GM21515 (cell line): ENCODE results near the gene PRDM2.
"Not testable (repeated sequence)": the region's sequence is repeated elsewhere in the genome, so short reads cannot be mapped to it uniquely, and the experiment has no call there.

Source experiments
- ATAC-seq: cut with Tn5 transposase; IDR thresholded peaks from one replicate; pipeline ENCODE4 v1.9.1; 2021; ENCODE audit not compliant: unreplicated experiment

Gene PRDM2

DNA sequence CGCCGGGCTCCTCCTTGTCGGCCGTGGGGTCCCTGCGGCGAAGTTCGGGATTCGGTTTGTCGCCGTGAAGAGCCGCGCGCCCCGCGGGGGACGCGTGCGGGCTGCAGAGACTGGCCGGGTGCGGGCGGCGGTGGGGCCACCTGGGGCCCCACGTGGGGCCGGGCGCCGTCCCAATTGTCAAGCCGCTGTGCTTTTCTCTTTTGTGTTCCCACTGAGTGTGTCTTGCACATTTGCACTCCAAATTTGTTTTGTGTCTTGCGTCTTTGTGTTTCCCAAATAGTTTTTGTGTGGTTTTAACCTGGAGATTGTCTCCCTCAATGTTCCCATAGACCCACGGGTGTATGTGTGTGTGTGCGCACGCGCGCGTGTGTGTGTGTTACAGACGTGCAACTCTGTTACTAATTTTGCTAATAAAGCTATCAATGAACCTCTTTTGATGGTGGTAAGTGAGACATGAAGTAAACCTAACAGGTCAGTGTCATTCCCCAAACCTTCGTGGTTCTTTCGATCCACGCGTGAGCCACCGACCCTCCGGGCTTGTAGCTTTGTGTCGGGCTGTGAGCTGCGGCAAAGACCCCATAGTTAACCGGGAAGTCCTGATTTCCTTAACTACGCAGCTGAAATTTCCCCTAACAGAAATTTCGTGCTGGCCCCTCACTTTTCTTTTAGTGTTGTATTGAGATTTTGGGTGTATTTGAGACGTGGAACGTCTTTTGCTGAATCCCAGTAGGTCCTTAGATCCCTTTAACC is 708 bp downstream of the PRDM2 start:
- peak; percentile 33 for ATAC-seq

DNA sequence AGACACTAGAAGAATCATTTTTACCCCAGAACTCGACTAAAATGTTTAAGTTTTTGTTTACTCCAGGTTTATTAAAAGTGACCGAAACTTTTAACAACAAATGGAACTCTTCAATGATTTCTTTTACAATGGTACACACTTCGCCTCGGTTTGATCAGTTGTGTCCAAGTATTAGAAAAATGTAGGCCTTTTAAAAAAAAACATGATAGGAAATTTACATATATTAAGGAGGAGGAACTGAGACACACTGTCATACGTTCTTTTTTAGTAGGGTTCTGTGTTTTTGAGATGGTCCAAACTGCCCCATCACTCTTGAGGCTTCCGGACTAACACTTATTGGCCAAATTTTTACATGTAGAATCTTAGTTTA is 1.3 kb downstream of the PRDM2 start:
- no peak for ATAC-seq

DNA sequence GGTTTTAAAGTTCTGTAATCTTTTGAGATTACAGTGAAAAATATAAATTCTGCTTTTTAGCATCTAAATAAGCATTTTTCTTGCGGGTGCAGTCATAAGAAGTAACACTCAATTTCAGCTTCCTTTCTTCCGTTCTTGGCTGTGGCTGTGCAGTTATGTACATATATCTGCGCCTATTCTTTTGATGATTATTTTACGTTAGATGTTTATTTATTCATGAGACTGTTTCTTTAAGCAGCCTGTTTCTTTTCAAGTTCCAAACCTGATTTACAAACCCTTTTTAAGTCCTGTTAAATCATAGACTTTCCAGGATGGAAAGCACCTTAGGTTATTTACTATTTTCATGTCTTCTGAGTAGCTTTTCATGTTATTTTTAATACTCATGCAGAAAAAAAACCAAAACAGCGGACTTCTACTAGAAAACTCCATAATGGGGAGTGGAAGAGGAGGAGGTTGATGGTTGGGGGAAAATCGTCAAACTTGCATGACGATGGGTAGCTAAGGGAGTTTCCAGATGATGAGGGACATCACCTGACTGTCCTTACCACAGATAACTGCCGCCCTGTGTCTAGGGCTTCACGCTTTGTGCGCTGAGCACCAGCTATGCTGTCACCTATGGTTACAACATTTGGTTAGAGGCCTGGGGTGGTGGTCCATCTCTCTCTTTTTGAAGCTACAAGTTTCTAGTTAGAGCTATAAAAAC is 2.6 kb downstream of the PRDM2 start:
- ATAC-seq: peak; percentile 77

DNA sequence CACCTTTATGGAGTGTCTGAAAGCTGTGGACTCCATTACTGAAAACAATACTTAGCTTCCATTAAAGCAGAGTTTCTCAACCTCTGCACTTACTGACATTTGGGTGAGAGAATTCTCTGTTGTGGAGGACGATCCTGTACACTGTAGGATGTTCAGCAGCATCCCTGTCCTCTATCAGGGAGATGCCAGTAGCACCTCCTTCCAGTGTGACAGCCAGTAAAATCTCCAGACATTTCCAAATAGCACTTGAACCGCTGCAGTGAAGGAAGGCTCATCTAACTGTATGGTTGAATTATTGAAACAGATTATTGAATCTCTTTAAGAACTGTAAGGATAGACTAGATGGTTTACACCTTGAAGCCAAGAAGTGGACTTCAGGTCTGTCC is 3.1 kb downstream of the PRDM2 start:
- no peak for ATAC-seq

DNA sequence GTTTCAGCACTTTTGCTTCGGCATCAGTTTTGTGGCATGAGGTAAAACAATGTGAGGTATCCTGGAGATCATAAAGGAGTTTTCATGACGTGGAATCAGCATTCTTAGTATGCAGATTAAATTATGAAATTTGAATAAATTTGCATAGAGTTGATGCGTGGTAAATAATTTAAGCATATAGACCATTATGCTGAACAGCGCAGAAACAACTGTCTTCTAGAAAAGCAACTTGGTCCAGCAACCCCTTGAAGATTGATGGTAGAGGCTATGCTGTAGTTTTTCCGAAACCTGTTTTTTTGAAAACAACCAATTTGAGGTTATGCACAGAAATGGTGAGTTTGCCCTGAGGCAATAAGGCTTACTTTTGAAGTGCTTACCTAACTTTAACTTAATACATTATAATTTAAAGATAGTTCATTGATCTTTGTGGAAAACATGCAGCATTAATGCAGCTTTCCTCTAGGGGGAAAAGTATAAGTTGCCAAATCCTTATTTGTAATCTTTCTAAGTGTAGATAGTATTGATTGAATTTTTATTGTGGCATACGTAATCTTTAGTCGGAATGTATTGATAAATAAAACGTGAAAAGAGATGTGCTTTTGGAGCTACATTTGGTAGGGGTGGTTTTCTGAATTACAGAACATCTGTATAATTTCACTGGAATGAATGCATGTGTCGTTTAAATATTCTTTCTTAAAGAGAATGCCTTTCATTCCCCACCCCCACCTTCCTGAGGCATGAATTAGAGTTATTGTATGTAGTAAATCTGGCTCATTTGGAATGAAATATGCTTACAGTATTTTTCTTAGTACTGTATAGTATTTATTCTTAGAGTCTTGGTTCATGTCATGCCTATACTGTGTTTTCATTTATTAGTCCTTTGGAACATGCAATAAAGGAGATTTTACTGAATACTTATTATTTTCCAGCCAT is 3.8 kb downstream of the PRDM2 start:
- no peak for ATAC-seq

DNA sequence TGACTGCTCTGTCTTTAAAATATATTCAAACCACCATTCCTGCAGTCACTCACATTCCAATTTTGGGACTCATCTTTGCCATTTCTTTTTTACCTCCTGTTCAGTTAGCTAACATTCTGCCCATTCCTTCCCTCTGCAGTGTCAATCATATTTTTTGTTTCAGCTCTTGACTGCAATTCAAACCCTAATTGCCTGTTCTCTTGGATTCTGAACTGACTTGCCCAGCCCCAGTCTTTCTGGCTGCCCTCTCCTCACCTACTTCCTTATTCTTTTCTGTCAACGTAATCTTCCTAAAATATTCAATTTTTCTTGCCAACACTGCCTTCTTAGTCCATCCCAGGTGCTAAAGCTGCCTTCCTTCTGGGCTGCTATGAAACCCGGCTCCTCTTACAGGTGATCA is 6.1 kb downstream of the PRDM2 start:
- no peak for ATAC-seq

DNA sequence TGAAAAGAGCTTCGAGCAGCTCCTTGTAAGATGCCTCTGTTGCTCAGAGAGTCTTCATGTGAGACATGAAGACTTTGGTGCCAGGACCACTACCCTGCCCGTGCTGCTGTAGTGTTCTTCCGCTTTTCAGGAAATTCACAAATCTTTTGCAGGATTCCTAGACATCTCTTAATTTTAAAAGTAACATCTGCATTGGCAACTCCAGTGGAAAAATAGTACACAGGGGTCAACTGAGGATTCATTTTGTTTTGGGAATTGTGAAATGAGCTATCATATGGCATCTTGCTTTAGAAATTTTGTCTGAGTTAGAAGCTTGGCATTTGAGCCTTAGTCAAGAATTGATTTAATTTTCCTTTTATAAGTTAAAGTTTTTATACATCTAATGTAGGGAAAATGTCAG is 7.2 kb downstream of the PRDM2 start:
- no peak for ATAC-seq

DNA sequence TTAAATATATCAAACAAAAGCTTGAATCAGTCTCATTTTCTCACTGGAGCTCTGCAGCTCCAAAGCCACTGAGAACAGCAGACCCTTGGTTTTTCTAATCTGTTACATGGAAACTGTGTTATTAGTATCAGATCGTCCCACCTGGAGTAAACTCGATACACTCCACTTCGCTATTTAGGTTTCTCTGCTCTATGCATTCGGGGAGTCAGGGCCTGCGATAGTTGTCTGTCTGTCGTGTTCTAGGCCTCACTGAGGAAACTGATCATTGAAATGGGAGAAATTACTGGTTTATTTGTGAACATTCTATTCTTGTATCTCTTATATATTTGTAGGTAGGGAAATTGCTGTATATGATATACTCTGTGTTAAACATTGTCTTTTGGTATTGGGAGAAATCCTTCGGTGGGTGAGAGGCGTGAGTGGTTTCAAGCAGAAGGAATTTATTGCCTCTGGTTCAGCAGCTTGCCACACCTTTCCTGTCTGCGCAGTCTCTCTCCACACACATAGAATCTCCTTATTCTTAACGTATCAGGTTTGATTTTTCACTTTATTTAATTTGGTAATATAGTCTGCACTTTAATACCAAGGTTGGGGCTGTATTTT is 8.5 kb downstream of the PRDM2 start:
- no peak for ATAC-seq

DNA sequence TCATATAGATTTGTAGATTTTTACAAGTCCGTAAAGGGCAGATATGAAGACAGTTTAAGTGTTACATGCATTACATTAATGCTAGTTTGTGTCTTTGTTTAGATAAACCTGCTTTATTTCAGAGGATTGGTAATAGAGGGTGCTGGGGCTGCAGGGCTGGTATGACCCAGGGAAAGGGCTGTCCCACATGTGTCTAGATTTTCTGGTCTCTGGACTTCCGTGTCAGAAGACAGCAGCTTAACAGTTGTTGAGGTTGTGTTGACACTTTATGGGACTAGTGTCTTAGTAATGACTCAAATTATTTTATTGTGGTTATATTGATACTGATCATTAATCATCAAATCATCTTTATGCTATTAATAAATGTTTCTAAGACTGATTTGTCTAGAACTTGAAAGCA is 10.1 kb downstream of the PRDM2 start:
- ATAC-seq: no peak

DNA sequence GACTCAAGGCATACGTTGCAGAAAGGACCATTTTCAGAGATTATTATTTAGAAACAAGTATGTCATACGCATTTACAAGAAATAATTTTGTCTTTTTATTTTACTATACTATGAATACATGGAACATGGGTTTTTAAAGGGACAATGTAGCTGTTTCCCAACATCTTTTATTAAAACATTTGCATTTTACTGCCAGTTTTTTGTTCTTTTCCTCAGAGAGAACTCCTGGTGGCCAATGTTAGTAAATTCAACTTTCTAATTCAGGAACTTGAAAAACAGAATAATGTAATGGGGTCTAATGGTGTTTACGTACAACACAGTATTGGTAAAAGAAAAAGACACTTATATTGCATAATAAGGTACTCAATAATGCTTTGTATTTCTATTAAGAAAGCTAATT is 14.9 kb downstream of the PRDM2 start:
- no peak for ATAC-seq

DNA sequence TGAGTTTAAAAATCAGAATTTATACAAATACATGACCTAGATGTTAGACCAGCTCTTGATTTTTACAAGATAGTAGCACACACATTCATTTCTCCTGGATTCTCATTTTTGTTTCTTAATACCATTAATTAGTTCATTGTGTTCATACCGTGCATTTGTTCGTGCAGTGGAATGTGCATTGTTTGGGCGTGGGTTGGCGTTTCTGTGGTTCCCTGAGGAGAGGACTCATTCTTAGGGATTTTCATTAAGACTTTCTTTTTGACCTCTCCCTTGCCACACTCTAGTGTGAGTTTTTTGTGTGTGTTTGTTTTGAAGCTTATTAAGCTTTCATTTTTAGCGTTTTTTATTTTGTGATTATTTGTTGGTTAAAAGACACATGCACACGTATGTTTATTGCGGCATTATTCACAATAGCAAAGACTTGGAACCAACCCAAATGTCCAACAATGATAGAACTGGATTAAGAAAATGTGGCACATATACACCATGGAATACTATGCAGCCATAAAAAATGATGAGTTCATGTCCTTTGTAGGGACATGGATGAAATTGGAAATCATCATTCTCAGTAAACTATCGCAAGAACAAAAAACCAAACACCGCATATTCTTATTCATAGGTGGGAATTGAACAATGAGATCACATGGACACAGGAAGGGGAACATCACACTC is 15.8 kb downstream of the PRDM2 start:
- ATAC-seq: not testable (repeated sequence)

DNA sequence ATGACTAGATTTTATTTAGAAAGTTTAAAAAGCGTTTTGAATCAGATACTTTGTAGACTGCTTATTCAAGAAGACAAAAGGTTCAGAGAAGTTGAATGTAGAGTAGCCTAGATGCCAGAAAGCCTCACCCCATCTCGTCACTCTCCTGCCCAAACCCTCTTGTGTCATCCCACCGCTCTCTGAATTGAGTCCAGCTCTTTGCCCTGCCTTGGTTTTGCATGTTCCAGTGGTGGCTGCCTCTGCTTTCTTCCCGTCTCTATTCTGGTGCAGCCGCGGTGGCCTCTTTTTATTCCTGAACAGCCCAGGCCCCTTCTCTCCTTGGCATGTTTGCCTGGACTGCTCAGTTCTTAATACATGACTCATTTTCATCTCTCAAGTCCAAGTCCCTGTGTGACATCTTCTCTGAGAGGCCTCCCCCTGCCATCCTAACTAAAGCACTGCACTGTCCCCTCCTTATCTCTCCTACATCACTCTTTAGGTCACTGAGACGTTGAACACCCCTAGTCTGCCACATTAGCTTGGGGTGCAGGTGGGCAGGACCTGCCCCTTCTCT is 22.9 kb downstream of the PRDM2 start:
- ATAC-seq: no peak

DNA sequence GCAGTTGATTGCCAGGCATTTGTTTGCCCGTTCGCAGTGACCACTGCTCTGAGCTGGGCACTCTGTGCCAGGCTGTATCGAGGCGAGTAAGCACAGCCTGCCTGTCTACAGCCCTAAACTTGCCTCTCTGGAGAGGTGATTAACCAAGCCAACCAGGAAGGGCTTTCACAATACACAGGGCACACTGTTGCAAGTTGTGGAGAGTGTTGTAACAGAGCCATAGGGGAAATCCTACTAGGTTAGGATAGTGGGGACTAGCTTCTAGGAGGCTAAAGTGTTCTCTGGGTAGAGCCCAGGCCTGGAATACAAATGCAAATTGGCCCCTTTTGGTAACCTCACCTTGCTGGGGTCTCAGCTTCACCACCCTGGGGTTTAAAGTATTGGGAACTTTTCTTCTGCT is 23.8 kb downstream of the PRDM2 start:
- ATAC-seq: no peak

DNA sequence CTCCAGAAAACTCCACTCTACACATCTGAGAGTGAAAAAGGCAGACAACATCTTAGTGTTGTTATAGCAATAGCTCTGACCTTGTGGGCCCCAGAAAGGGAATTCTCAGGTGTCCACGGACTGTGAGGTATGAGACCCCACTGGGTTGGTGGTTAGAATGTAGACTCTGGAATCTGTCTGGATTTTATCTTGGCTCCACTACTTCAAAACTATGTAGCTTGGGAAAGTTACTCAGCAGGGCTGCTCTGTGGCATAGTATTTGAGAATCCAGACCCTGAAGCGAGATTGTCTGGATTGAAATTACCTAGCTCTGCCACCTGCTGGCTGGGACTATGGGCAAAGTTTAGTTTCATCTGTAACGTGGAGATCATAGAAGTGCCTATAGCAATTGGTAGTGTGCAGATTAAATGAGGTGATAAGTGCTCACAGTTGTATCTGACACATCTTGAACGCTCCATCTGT is 25.8 kb downstream of the PRDM2 start:
- ATAC-seq: no peak

DNA sequence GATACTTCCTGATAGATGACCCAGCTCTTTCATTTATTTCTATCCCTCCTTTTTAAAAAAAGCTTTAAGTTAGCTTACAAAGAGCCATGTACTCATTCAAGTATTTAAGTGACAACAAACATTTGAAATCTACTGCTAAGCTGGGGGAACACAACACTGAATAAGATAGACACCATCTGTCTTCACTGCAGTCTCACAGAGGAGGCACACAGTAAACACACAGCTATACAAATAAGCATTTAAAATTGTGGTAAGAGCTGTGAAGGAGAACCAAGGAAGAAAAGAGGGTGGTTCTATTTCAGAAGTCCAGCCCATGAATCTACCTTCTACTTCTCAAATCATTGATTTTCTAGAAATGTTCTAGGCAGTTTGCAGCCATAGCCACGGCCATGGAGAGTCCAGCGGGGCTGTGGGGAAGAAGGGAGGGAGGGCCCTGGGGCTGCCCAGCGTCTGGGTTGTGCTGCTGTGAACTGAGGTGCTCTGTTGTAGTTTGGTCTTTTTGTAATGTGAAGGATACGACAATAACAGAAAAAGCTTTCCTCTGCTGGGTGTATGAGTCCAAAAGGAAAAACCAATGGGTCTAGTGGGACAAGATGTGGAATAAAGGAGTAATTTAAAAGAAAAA is 28.2 kb downstream of the PRDM2 start:
- ATAC-seq: no peak

DNA sequence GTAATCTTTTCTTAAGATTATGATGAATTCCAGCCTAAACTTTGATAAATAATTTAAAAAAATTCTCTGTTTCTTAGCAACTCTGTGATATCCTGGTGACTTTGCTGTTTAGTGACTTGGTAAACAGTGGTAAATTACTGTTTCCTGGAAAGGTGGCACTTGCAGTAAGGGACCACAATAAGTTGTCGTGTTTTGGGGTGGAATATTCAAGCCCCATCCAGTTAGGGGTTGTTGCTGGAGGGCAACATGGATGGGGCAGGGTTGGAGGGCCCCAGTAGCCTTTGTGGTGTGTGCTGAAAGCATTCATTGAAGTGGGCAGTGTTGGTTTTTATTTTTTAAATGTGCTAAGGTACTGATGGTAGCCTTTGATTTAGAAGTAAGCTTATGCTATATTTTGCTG is 30.3 kb downstream of the PRDM2 start:
- no peak for ATAC-seq

DNA sequence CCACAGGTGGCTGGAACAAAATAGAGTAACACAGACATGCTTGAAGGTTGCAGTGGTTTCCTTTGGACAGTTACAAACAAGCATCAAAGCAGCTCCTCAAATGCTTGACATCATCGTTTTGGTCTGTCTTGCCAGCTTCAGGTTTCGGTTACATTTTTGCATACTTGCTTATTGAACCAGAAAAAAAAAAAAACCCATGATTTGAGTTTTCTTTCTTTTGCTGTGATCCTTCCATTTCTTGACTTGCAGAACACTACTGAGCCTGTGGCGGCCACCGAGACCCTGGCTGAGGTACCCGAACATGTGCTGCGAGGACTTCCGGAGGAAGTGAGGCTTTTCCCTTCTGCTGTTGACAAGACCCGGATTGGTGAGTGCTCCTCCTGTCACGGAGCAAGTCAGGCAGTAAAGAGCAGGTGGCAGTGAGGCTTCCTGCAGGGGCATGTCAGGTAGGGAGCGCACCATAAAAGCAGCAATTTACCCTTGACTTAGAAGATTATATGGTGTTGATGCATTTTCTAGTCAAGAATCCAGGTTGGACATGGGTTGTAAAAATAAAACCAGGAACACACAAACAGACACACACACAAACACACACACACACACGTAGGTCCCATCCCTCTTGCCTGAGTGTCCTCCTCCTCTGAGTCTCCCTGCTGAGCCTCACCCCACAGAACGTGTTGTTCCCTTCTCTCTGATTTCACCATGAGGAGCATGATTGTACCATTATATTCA is 30.9 kb downstream of the PRDM2 start:
- peak; percentile 94 for ATAC-seq

DNA sequence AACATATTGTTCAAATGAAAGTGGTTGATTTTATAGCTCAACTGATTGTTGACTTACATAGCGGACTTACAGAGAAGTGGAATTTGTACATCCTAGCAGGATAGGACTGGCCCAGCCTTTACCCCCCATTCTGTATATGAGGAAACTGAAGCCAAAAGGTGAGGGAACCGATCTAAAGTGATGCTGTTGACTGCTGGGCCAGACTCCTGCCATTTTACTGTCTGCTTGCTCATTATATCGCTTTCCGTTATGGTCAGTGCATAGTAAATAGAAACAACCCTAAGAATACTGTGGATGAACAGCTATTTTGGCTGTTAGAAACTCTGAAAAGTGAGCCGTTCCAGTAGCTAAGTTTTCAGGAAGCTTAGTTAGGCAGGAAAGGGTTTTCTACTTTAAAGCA is 31.9 kb downstream of the PRDM2 start:
- ATAC-seq: no peak

DNA sequence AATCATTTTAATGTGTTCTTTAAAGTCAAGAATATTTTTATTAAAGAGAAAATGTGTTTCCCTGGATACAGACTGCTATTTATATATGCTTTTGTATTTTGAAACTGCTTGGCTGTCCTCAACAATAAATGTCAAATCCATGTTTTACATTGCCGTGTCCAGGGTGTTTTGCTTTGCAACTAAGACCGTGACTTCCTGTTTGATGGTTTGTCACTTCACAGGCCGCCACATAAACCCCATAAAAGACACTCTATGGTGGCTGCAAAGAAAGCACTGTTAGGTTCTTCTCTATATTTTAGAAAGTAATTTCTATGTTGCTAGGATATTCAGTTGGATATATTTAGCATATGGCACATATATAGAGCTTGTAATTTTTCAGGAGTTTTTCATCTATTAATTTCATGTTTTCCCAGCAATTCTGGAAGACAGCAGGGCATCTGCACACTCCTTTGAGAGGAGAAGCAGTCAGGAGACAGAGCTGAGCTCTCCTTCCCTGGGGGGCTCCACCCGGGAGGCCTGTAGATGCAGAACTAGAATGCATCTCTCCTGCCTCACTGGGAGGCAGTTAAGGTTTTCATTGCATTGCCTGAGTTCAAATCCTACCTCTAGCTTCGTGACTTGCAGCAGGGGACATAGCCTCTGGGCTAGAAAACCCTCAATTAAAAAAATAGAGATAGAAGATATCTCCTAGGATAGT is 33.1 kb downstream of the PRDM2 start:
- no peak for ATAC-seq
